OCI-LY7 (cell line): Measurements from ENCODE around the gene DNASE1. TPM values are rescaled to one million over a fixed set of nuclear protein-coding genes. Genes with fewer than 3 reads are reported as not detected.

ENCODE experiments used
- BruUV-seq: library from RNA; stranded (reverse); fragments of 400-500 nt; replicated peaks from 2 replicates; lab custom pipeline; 2021; lab: Mats Ljungman, UMichigan
- CTCF ChIA-PET: fragments of 300-600 bp; sonication (Branson Sonifier 250); formaldehyde crosslinking; loops from one replicate; lab custom pipeline; 2022; ENCODE audit warnings: antibody characterized with exemption; ENCODE audit not compliant: unreplicated experiment; lab: Charles Lee
- POLR2A ChIA-PET: fragments of 300-600 bp; sonication (Branson Sonifier 250); formaldehyde crosslinking; loops from one replicate; lab custom pipeline; 2022; ENCODE audit warnings: antibody characterized with exemption; lab: Charles Lee
- DNase-seq: peaks from one replicate; pipeline ENCODE4 v3.0.0-alpha.2; 2015; ENCODE audit warnings: low spot score
- H2AFZ ChIP-seq: fragments of 200-600 bp; sonication (generic), shearing (Covaris generic); 2 replicates; pipeline ENCODE4 v1.6.1; 2014; ENCODE audit warnings: mild to moderate bottlenecking, antibody characterized with exemption, low read length, moderate library complexity
- H3K27ac ChIP-seq: fragments of 200-600 bp; sonication (generic); 2 replicates; pipeline ENCODE4 v1.5.1; 2014; ENCODE audit warnings: mixed run types, low read depth, mild to moderate bottlenecking, moderate library complexity, low read length, inconsistent platforms; ENCODE audit not compliant: poor library complexity, severe bottlenecking
- H3K36me3 ChIP-seq: fragments of 200-600 bp; sonication (generic); 2 replicates; pipeline ENCODE4 v1.6.1; 2014; ENCODE audit warnings: mild to moderate bottlenecking, antibody characterized with exemption, low read length, moderate library complexity, mixed read lengths; ENCODE audit not compliant: insufficient read depth
- H3K4me1 ChIP-seq: fragments of 200-600 bp; sonication (generic); 2 replicates; pipeline ENCODE4 v1.5.1; 2014; ENCODE audit warnings: mild to moderate bottlenecking, low read length; ENCODE audit not compliant: insufficient read depth, poor library complexity, severe bottlenecking
- H3K4me2 ChIP-seq: fragments of 200-600 bp; sonication (generic); 2 replicates; pipeline ENCODE4 v1.6.1; 2014; ENCODE audit warnings: mild to moderate bottlenecking, low read length
- H3K4me3 ChIP-seq: fragments of 200-600 bp; sonication (generic); 2 replicates; pipeline ENCODE4 v1.5.1; 2014; ENCODE audit warnings: mild to moderate bottlenecking, low read depth, low read length; ENCODE audit not compliant: poor library complexity, severe bottlenecking
- H3K79me2 ChIP-seq: fragments of 200-600 bp; sonication (generic); 2 replicates; pipeline ENCODE4 v1.6.1; 2016; ENCODE audit warnings: low read depth, mild to moderate bottlenecking, low read length, moderate library complexity, mixed read lengths; ENCODE audit not compliant: insufficient read depth
- H3K9me2 ChIP-seq: fragments of 200-600 bp; sonication (generic); 2 replicates; pipeline ENCODE4 v1.6.1; 2016; ENCODE audit warnings: mild to moderate bottlenecking, low read length, mixed read lengths; ENCODE audit not compliant: insufficient read depth
- H3K9me3 ChIP-seq: fragments of 200-600 bp; sonication (generic); 2 replicates; pipeline ENCODE4 v1.6.1; 2014; ENCODE audit warnings: mild to moderate bottlenecking, mixed run types, low read length, mixed read lengths
- H4K20me1 ChIP-seq: fragments of 200-600 bp; sonication (generic); 2 replicates; pipeline ENCODE4 v1.6.1; 2014; ENCODE audit warnings: mild to moderate bottlenecking, antibody characterized with exemption, low read length, moderate library complexity, mixed read lengths; ENCODE audit not compliant: insufficient read depth
- CTCF ChIP-seq: fragments of 200-600 bp; sonication (generic); conservative IDR thresholded peaks from 2 replicates; pipeline ENCODE4 v1.5.1; 2014; ENCODE audit warnings: mild to moderate bottlenecking, antibody characterized with exemption, low read length, moderate library complexity, mixed read lengths
- EZH2phosphoT487 ChIP-seq: fragments of 200-600 bp; sonication (generic); IDR thresholded peaks from 2 replicates; pipeline ENCODE4 v1.6.1; 2018; ENCODE audit warnings: low read depth, borderline replicate concordance, mild to moderate bottlenecking, mixed run types, antibody characterized with exemption, low read length, moderate library complexity, mixed read lengths
- intact Hi-C: fragments of 100-400 bp; cut with micrococcal nuclease; formaldehyde crosslinking; loops from one replicate; pipeline ENCODE4 v1.10.0; 2022; ENCODE audit not compliant: unreplicated experiment
- total RNA-seq, 2 experiments: library from RNA; depleted of rRNA in 1 of 2; stranded (reverse); fragments of >200 nt in 1 of 2; shearing (Covaris generic) in 1 of 2; gene quantifications; 2 replicates each; pipeline ENCODE4 v1.2.3, GENCODE V29; 2014 to 2022

Gene DNASE1
- total RNA-seq, 2 experiments from 2014 or later = 45.5 to 84.8 TPM

DNA sequence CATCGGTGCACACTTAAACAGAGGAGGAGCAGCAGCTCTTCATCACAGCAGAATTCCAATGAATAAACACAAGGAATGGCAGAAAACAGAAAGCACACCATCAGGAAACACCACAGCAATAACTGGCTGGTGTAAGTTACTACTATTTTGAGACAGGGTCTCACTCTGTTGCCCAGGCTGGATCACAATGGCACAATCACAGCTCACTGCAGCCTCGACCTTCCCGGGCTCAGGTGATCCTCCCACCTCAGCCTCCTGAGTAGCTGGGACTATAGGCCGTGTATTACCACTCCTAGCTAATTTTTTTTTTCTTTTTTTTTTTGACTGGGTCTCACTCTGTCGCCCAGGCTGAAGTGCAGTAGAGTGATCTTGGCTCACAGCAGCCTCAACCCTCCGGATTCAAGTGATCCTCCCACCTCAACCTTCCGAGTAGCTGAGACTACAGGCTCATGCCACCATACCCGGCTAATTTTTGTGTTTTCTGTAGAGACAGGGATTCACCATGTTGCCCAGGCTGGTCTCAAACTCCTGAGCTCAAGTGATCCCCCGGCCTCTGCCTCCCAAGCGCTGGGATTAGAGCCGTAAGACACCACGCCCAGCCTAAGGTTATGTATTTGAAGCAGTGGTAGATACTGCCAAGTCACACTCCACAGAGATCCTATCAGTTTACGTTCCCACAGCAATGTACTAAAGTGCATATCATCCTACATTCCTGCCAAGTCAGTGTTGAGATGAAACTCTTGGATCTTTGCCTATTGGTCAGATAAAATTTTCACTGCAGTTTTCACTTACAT lies 42.1 kb downstream of the DNASE1 start:
- no peak overlapping the region for H3K4me2 ChIP-seq
- peaks cover 49% of the 10 kb centered on the region for H3K79me2 ChIP-seq
- intact Hi-C loops = no loop called here

DNA sequence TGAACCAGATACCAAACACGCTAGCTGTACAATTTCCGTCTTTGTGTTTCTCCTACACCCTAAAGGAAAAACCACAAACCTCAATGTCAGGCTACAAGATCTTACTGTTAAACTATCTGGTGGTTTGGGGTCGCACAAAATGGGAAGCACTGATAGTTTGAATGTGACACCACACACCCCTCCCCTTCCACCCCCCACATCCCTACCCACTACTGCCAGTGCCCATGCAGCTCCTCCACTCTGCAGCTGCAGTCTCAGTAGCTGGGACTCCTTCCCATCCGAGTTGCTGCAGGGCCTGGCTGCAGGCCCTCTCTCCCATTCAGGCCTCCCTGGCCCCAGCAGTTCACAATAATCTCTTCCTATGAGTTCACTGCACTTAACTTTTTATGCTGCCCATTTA lies 44.5 kb downstream of the DNASE1 start:
- TF ChIP-seq EZH2phosphoT487 = no peak
- no peak for TF ChIP-seq CTCF
- ChIA-PET POLR2A (no interaction called here), CTCF (no interaction called here)
- Histone ChIP-seq H3K4me3 (no peak overlapping the region), H3K36me3 (peaks cover 84% of the 10 kb centered on the region), H3K79me2 (peaks cover 64% of the 10 kb centered on the region), H3K4me2 (no peak overlapping the region), H4K20me1 (no peaks in the 10 kb centered on the region), H3K27ac (no peak overlapping the region), H3K4me1 (no peaks in the 10 kb centered on the region), H2AFZ (no peak overlapping the region), H3K9me2 (no peaks in the 10 kb centered on the region), H3K9me3 (0 out of 2 replicates have a peak, but pooled peaks cover 4% of the 10 kb centered on the region)
- intact Hi-C loops = no loop called here
- no peak for DNase-seq
- no TSS peak for BruUV-seq

More for the DNA sequence above, 42.1 kb downstream of the DNASE1 start:
- DNase-seq = no peak
- no peak overlapping the region for H3K4me3 ChIP-seq
- POLR2A ChIA-PET = interaction anchor here (0.6 to 0.7 kb wide), 4 partner anchors 175 to 575 kb away, joined by 3 to 4 read pairs (median 3); no protein-coding TSS in a partner anchor
- BruUV-seq = no TSS peak
- H3K27ac ChIP-seq = no peak overlapping the region
- 0 out of 2 replicates have a peak, but pooled peaks cover 4% of the 10 kb centered on the region for H3K9me3 ChIP-seq
- H3K36me3 ChIP-seq = peaks cover 73% of the 10 kb centered on the region
- H3K4me1 ChIP-seq = no peaks in the 10 kb centered on the region
- CTCF ChIA-PET = no interaction called here
- H4K20me1 ChIP-seq = no peaks in the 10 kb centered on the region
- TF ChIP-seq CTCF = no peak
- TF ChIP-seq EZH2phosphoT487 = no peak
- H3K9me2 ChIP-seq = no peaks in the 10 kb centered on the region
- no peak overlapping the region for H2AFZ ChIP-seq

- Histone ChIP-seq H3K9me2 (no peaks in the 10 kb centered on the region), H3K4me3 (no peak overlapping the region), H4K20me1 (no peaks in the 10 kb centered on the region), H2AFZ (no peak overlapping the region), H3K9me3 (0 out of 2 replicates have a peak, but pooled peaks cover 4% of the 10 kb centered on the region), H3K27ac (no peak overlapping the region), H3K79me2 (peaks cover 78% of the 10 kb centered on the region), H3K4me2 (no peak overlapping the region), H3K36me3 (peaks cover 72% of the 10 kb centered on the region), H3K4me1 (no peaks in the 10 kb centered on the region)
- no TSS peak for BruUV-seq
- TF ChIP-seq EZH2phosphoT487 = no peak
- no peak for TF ChIP-seq CTCF
- ChIA-PET POLR2A (interaction anchor here (0.6 to 0.7 kb wide), 3 partner anchors 9 to 17 kb away, joined by 3 to 4 read pairs (median 3); no protein-coding TSS in a partner anchor), CTCF (no interaction called here)
- intact Hi-C loops = no loop called here
- DNase-seq = no peak
Measured at GRCh38 chr16:3701531-3701930, 47.0 kb downstream of the DNASE1 start.
